BE2C (cell line): ENCODE data around the gene H2BK1.

Source experiments
- DNase-seq: peaks from one replicate; pipeline ENCODE4 v3.0.0-alpha.2; 2020
- H3K27me3 ChIP-seq: fragments of 250-450 bp; sonication (Bioruptor Pico); 2 replicates; pipeline ENCODE4 v1.5.1; 2020; ENCODE audit warnings: mild to moderate bottlenecking
- H3K36me3 ChIP-seq: fragments of 250-450 bp; sonication (Bioruptor Pico); 2 replicates; pipeline ENCODE4 v1.5.1; 2020; ENCODE audit warnings: mild to moderate bottlenecking
- H3K4me1 ChIP-seq: fragments of 250-450 bp; sonication (Bioruptor Pico); 2 replicates; pipeline ENCODE4 v1.5.1; 2020
- H3K4me3 ChIP-seq: 2 replicates; pipeline ENCODE4 v1.5.1; 2011; ENCODE audit warnings: low read depth, low read length
- H3K9me3 ChIP-seq: fragments of 250-450 bp; sonication (Bioruptor Pico); 2 replicates; pipeline ENCODE4 v1.5.1; 2020
- CTCF ChIP-seq: IDR thresholded peaks from 2 replicates; pipeline ENCODE4 v1.5.1; 2012; ENCODE audit warnings: mild to moderate bottlenecking, low read depth, low read length

The H2BK1 gene

GRCh38 chr7:151191544-151191943 is 18.7 kb downstream of the H2BK1 start:
- H3K27me3 ChIP-seq: peaks cover 10% of the 10 kb centered on the region
- H3K9me3 ChIP-seq: no peaks in the 10 kb centered on the region
- no peak for TF ChIP-seq CTCF
- no peak overlapping the region for H3K4me3 ChIP-seq
- H3K36me3 ChIP-seq: no peaks in the 10 kb centered on the region
- no peak for DNase-seq
- no peaks in the 10 kb centered on the region for H3K4me1 ChIP-seq

GRCh38 chr7:151189038-151189437 is 21.2 kb downstream of the H2BK1 start:
- Histone ChIP-seq H3K27me3 (no peaks in the 10 kb centered on the region), H3K4me3 (no peak overlapping the region), H3K9me3 (no peaks in the 10 kb centered on the region), H3K4me1 (no peaks in the 10 kb centered on the region), H3K36me3 (no peaks in the 10 kb centered on the region)
- DNase-seq: no peak
- TF ChIP-seq CTCF: no peak

- TF ChIP-seq CTCF: no peak
- Histone ChIP-seq H3K36me3 (no peaks in the 10 kb centered on the region), H3K27me3 (no peaks in the 10 kb centered on the region), H3K4me1 (no peaks in the 10 kb centered on the region), H3K9me3 (no peaks in the 10 kb centered on the region), H3K4me3 (no peak overlapping the region)
- no peak for DNase-seq
Observed at GRCh38 chr7:151188252-151188542, 22.1 kb downstream of the H2BK1 start.

GRCh38 chr7:151187409-151188251 is 22.7 kb downstream of the H2BK1 start:
- no peaks in the 10 kb centered on the region for H3K9me3 ChIP-seq
- no peak overlapping the region for H3K4me3 ChIP-seq
- TF ChIP-seq CTCF: no peak
- no peaks in the 10 kb centered on the region for H3K27me3 ChIP-seq
- no peaks in the 10 kb centered on the region for H3K36me3 ChIP-seq
- no peak for DNase-seq
- H3K4me1 ChIP-seq: no peaks in the 10 kb centered on the region

- Histone ChIP-seq H3K9me3 (no peaks in the 10 kb centered on the region), H3K4me1 (no peaks in the 10 kb centered on the region), H3K4me3 (no peak within 1 kb of the TSS), H3K36me3 (no peaks in the 10 kb centered on the region), H3K27me3 (no peaks in the 10 kb centered on the region)
- TF ChIP-seq CTCF: no peak
- no peak for DNase-seq
Observed at GRCh38 chr7:151186640-151187408, 23.5 kb downstream of the H2BK1 start, which contains the start of gene ASB10. Gene ASB10, minus strand, starts transcription at chr7:151187250. Its CDS starts 120 bp downstream, at chr7:151187130.
